Thyroid gland (tissue), 4 donors: ENCODE measurements around the gene AGBL4. TPM values are rescaled to one million over a fixed set of nuclear protein-coding genes. Genes with fewer than 3 reads are reported as not detected.

Experiments
- DNase-seq, 2 donors: peaks; one replicate each; pipeline ENCODE4 v3.0.0-alpha.2; 2019
- H3K27ac ChIP-seq, 3 donors: fragments of 200-600 bp; sonication (generic); 1 replicate in 2 of 3; 2 replicates in 1 of 3; pipeline ENCODE4 v1.5.1; 2016 to 2019; ENCODE audit warnings: mild to moderate bottlenecking in 1 of 3, moderate library complexity in 1 of 3
- H3K27me3 ChIP-seq: fragments of 200-600 bp; sonication (generic); one replicate; pipeline ENCODE4 v1.5.1; 2019
- H3K36me3 ChIP-seq, 2 donors: fragments of 200-600 bp; sonication (generic); one replicate each; pipeline ENCODE4 v1.5.1; 2016 to 2019
- H3K4me1 ChIP-seq, 2 donors: fragments of 200-600 bp; sonication (generic); one replicate each; pipeline ENCODE4 v1.5.1; 2017 to 2019
- H3K4me3 ChIP-seq, 3 donors: fragments of 200-600 bp; sonication (generic); replicated peaks in 1 of 3; 1 replicate in 2 of 3; 2 replicates in 1 of 3; pipeline ENCODE4 v1.5.1; 2016; ENCODE audit warnings: mild to moderate bottlenecking in 1 of 3
- H3K9me3 ChIP-seq: fragments of 200-600 bp; sonication (generic); one replicate; pipeline ENCODE4 v1.5.1; 2017
- POLR2A ChIP-seq, 2 donors: fragments of 450-650 bp; IDR thresholded peaks; one replicate each; pipeline ENCODE4 v1.6.1; 2017; ENCODE audit warnings: antibody characterized with exemption in 2 of 2, mild to moderate bottlenecking in 2 of 2, moderate library complexity in 1 of 2
- WGBS, 2 donors: methylation state at CpG; one replicate each; pipeline ENCODE4 v1.1.5; 2017; 5-methylcytosine and 5-hydroxymethylcytosine counted together
- intact Hi-C: fragments of 100-400 bp; cut with DNase I; formaldehyde crosslinking; loops from one replicate; pipeline ENCODE4 v1.15.1; 2023
- small RNA-seq: library from RNA; depleted of rRNA; stranded (forward); fragments of <200 nt; gene quantifications from one replicate; pipeline ENCODE3, GENCODE V24; 2016
- total RNA-seq, 4 donors: library from RNA; depleted of rRNA; stranded (reverse); fragments of >200 nt; gene quantifications; one replicate each; pipeline ENCODE4 v1.2.3, GENCODE V29; 2016
- TF ChIP-seq, protein P1 (sequence below), 6 experiments: fragments of 200-600 bp in 3 of 6; fragments of 450-650 bp in 3 of 6; sonication (generic) in 3 of 6; IDR thresholded peaks; one replicate each; pipeline ENCODE4 v1.5.1; 2016 to 2019; ENCODE audit warnings: antibody characterized with exemption in 6 of 6, mild to moderate bottlenecking in 2 of 6, inconsistent platforms in 1 of 6, moderate library complexity in 1 of 6

AGBL4 gene
- total RNA-seq, 4 donors from 2014 or later: 2.1 to 6.0 (median 4.8) TPM

GRCh38 chr1:48493041-48493440, 1530.7 kb downstream of the AGBL4 start:
- TF ChIP-seq POLR2A (IDR thresholded peaks at IDR 0.05): no peak
- TF ChIP-seq, protein P1, sequence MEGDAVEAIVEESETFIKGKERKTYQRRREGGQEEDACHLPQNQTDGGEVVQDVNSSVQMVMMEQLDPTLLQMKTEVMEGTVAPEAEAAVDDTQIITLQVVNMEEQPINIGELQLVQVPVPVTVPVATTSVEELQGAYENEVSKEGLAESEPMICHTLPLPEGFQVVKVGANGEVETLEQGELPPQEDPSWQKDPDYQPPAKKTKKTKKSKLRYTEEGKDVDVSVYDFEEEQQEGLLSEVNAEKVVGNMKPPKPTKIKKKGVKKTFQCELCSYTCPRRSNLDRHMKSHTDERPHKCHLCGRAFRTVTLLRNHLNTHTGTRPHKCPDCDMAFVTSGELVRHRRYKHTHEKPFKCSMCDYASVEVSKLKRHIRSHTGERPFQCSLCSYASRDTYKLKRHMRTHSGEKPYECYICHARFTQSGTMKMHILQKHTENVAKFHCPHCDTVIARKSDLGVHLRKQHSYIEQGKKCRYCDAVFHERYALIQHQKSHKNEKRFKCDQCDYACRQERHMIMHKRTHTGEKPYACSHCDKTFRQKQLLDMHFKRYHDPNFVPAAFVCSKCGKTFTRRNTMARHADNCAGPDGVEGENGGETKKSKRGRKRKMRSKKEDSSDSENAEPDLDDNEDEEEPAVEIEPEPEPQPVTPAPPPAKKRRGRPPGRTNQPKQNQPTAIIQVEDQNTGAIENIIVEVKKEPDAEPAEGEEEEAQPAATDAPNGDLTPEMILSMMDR (IDR thresholded peaks at IDR 0.05): no peak
- Histone ChIP-seq H3K27me3 (no peaks in the 10 kb centered on the region), H3K4me1 (peaks cover 9 to 21% of the 10 kb centered on the region in 2 donors), H3K36me3 (no peaks in the 10 kb centered on the region), H3K4me3 (no peak overlapping the region), H3K27ac (no peak overlapping the region), H3K9me3 (no peaks in the 10 kb centered on the region)
- WGBS, 2 donors: 73 to 76% methylated on average over 5 of the region's 5 CpGs
- no peak for DNase-seq
- intact Hi-C loops: loop anchor here (10.0 kb wide), 1 partner anchor 138 kb away; no protein-coding TSS in a partner anchor

DNA sequence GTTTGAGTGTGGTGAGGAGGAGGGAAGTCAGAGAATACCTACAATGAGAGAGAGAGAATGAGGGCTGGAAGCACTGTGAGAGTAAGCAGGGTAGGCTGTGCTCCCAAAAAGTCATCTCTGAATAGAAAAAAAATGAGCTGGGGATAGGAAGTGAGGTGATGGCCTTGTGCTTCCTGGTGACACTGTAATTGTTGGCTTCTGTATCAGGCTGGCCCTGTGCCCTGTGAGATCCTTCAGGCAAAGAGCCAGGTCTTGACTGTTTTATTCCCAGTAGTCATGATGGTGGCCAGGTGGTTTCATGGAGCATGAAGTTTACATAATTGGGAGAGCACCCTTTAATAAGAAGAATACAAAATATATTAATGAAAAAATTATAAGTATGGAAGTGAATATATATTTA, 1531.4 kb downstream of the AGBL4 start:
- H3K27me3 ChIP-seq: no peaks in the 10 kb centered on the region
- intact Hi-C loops: loop anchor here (10.0 kb wide), 1 partner anchor 138 kb away; no protein-coding TSS in a partner anchor
- no peaks in the 10 kb centered on the region for H3K9me3 ChIP-seq
- H3K36me3 ChIP-seq: no peaks in the 10 kb centered on the region
- no peak overlapping the region for H3K4me3 ChIP-seq
- no peak overlapping the region for H3K27ac ChIP-seq
- no peak for TF ChIP-seq POLR2A (IDR thresholded peaks at IDR 0.05)
- H3K4me1 ChIP-seq: peaks cover 9 to 21% of the 10 kb centered on the region in 2 donors
- DNase-seq: peak; percentile 57 to 68

DNA sequence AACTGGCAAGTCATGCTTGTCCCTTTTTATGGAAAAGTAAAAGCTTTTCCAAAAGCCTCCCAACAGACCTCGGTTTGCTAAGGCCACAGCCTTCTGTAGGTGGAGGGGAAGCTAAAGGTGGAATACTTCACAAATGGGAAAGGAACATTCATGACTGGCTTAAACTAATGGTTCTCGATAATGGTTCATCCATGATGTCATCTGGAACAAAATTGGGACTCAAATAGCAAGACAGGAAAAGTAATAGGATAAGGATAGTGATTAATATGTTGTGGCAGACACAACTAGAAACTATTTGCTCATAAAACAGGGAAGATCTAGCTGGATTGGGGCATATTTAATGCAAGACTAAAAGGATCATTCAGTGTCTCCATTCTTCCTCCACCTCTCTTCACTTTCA, 1535.0 kb downstream of the AGBL4 start:
- 81 to 87% methylated on average over 2 of the region's 2 CpGs for WGBS, 2 donors

More for the DNA sequence above, 1535.0 kb downstream of the AGBL4 start:
- TF ChIP-seq, protein P1 (IDR thresholded peaks at IDR 0.05): no peak
- no peak for TF ChIP-seq POLR2A (IDR thresholded peaks at IDR 0.05)
- Histone ChIP-seq H3K9me3 (no peaks in the 10 kb centered on the region), H3K4me1 (peaks cover 0 to 9% of the 10 kb centered on the region in 2 donors), H3K4me3 (no peak overlapping the region), H3K36me3 (no peaks in the 10 kb centered on the region), H3K27ac (no peak overlapping the region), H3K27me3 (no peaks in the 10 kb centered on the region)
- DNase-seq: no peak
- intact Hi-C loops: no loop called here

Small RNA genes lying within 50 kb of the gene (small RNA-seq; reads per million reads assigned to genes)
- gene AL390023.1: not detected

Other genes starting within 250 kb of the AGBL4 start
- not detected for gene ELAVL4, start 85.0 kb upstream of the AGBL4 start, total RNA-seq